Retinal pigment epithelial cell (primary cell): ENCODE results near the gene MST1.

Experiments
- DNase-seq: peaks from one replicate; pipeline ENCODE4 v3.0.0-alpha.2; 2010; ENCODE audit warnings: low read depth
- H3K4me3 ChIP-seq: 2 replicates; pipeline ENCODE4 v1.5.1; 2011; ENCODE audit warnings: mild to moderate bottlenecking, low read length, control low read depth, moderate library complexity
- TF ChIP-seq, protein P1 (sequence below): conservative IDR thresholded peaks from 2 replicates; pipeline ENCODE4 v1.5.1; 2011; ENCODE audit warnings: low read depth, low read length, control low read depth, inconsistent platforms

Gene MST1

DNA sequence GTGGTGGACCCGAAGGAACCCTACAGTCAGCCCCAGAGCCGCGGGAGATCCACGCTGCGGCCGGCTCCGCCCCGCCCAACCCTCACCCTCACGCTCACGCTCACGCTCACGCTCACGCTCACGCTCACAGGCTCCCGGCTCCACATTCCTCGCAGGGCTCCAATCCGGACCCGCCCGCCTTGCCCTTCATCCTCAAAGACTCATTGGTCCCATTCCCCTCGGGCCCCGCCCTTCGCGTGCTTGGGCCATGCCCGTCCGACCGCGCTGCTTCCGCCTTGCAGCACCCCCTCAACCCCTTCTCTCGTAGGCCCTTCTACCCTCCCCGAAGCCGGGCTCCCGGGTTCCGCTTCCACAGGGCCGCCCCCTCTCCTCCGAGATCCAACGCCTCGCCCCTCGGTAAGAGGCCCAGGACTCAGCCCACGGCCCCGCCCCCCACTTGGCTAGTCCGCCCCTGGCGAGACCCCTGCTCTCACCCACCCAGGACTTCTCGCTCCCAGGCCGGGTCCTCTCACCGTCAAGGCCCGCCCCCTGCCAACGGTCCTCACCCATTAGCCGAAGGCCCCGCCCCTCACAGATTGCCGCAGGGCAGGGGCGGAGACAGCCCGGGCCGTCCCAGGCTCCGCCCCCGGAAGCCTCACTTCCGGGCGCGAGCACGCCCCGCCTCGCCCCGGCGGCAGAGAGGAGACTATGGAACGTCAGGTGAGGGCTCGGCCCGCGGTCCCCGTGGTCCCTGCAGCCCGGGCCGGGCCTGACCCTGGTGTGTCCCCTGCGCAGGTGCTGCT is 15.4 kb downstream of the MST1 start, which contains the start of gene APEH:
Gene APEH, plus strand, starts transcription at position 637 of the 782 bp plus-strand sequence. Its CDS starts 51 bp downstream, at position 688.
- TF ChIP-seq, protein P1, sequence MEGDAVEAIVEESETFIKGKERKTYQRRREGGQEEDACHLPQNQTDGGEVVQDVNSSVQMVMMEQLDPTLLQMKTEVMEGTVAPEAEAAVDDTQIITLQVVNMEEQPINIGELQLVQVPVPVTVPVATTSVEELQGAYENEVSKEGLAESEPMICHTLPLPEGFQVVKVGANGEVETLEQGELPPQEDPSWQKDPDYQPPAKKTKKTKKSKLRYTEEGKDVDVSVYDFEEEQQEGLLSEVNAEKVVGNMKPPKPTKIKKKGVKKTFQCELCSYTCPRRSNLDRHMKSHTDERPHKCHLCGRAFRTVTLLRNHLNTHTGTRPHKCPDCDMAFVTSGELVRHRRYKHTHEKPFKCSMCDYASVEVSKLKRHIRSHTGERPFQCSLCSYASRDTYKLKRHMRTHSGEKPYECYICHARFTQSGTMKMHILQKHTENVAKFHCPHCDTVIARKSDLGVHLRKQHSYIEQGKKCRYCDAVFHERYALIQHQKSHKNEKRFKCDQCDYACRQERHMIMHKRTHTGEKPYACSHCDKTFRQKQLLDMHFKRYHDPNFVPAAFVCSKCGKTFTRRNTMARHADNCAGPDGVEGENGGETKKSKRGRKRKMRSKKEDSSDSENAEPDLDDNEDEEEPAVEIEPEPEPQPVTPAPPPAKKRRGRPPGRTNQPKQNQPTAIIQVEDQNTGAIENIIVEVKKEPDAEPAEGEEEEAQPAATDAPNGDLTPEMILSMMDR = no peak
- DNase-seq = peak; percentile 86
- peak within 1 kb of the TSS; percentile 72 for H3K4me3 ChIP-seq

DNA sequence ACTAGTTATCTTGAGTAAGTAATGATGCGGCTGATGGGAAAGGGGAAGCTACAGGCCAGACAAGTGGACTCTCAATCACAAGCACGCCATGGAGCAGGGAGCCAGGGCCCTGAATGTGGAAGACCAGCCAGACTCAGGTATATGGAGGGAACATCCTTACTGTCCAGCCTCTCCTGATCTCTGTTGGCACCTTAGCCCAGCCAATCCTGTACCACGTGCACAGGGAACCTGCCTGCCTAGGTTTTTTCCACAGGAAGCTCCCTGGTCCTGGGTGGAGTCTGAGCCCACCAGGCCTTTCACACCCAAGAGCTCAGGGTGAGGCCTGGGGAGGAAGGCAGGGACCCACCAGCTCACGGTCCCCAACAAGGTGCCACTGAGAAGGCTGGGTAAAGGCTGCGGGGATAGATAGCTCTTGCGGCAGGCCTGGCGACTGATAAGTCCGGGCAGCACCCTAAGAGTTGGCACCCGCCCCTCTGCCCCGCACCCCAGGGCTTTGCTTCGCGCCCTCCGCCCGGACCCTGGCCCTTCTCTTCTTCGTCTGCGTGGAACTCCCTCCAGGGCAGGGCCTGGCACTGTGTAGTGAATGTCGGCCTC is 16.1 kb downstream of the MST1 start:
- peak overlapping the region; percentile 72 for H3K4me3 ChIP-seq
- TF ChIP-seq, protein P1 = no peak
- DNase-seq = no peak

DNA sequence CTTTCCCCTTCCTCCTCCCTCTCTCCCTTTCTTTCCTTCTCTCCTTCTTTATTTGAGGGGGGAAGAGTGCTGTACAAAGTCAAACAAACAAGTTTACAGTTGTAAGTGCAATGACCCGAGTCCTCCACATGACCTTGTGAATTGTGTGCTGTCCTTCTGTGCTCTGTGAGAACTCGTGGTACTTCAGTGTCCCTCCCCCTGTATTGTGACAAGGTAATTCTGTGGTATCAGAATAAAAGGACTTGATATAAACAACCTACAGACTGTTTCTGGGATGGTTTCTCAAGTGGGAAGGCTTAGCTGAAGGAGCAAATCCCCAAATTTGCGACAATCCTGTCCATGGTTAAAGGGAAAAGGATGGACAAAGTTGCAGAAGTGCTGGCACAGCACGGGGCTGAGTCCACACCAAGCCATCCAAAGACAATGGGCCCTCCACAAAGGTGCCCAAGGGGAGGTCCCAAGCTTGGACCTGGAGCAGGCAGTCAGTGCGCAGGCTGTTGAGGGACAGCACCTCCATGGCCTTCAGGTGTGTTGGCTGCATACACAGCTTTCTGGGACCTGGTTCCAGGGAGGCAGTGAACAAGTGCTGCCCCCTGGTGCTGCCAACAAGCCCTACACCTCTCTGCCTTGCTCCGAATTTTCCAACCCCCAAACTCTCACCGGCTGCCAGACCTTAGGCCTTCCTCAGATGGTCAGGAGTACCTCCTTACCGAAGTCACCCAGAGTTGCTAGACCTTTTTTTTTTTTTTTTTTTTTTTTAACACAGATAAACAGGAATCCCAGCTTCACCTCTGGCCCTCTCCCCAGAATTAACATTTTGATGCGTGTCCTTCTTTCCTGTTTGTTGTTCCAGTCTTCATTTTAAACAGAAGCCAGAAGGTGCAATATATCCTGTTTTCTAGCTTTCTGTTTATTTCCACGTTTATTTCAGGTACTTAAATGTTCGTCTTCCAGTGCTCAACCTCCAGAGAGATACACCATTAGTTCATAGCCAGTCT is 17.7 kb downstream of the MST1 start:
- no peak for DNase-seq
- TF ChIP-seq, protein P1 = peak; percentile 96

DNA sequence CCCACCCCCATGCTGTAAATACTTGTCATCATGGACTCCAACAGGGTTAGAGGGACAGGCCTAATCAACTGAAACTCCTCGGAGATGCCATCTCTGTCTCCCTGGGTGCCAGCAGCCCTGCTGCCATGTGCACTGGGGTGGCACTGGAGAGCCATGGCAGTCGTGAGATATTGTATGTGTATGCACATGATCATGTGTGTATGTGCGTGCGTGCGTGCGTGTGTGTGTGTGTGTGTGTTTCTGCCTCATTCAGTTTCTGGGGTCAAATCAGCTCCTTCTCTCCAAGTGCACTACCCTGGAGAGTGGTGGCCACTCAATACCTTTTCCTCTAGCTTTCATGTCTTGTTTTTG is 18.4 kb downstream of the MST1 start:
- no peak for DNase-seq
- TF ChIP-seq, protein P1 = no peak
- no peak overlapping the region for H3K4me3 ChIP-seq

More for the DNA sequence above, 17.7 kb downstream of the MST1 start:
- no peak overlapping the region for H3K4me3 ChIP-seq

DNA sequence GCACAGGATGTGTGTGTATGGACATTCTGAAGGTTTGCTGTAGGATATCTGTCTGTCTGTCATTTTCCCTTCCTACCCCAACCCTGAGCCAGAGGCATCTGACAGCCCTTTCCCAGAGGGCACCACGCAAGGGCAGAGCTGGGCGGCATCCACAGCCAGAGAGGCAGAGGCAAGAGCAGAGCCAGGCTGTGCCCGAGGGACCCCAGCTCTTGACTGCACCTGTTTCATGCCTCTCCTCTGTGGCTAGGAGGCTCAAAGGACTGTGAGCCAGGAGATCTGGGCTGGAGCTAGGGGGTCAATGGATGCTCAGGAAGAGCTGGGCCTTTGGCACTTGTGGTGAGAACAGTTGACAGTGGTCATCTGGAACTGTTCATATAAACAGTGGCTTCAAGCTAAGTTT is 19.9 kb downstream of the MST1 start:
- H3K4me3 ChIP-seq = no peak overlapping the region
- TF ChIP-seq, protein P1 = no peak
- DNase-seq = no peak

DNA sequence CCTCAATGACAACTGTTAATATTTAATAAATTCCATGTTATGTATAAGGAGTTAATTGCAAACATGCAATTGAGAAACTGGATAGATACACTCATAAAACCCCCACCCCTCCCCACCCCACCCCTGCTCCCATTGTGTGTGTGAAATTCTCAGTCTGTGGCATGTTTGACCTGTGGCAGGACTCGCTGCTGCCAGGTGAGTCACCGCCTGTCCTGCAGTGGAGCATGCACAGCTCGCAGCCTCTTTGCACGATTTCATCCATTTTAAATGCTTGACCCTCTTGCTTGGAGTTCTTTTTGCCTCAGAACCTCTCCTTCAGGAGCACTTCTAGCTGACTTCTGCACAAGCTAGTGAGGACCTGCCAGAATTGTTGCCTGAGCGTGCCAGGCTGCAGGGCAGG is 20.4 kb downstream of the MST1 start:
- TF ChIP-seq, protein P1 = no peak
- no peak for DNase-seq
- H3K4me3 ChIP-seq = no peak overlapping the region
